NCI-H460 (cell line): ENCODE measurements around the gene SIK3. TPM values are rescaled to one million over a fixed set of nuclear protein-coding genes. Genes with fewer than 3 reads are reported as not detected.
"Not testable (repeated sequence)": the region's sequence is repeated elsewhere in the genome, so short reads cannot be mapped to it uniquely, and the experiment has no call there.

Experiments
- DNase-seq: peaks from one replicate; pipeline ENCODE4 v3.0.0-alpha.2; 2016; ENCODE audit warnings: low read depth; ENCODE audit errors: extremely low read depth
- polyA plus RNA-seq: library from polyadenylated mRNA; depleted of rRNA; stranded (reverse); fragments of >200 nt; gene quantifications from 2 replicates; pipeline ENCODE4 v1.2.3, GENCODE V29; 2014; cell fraction: nucleus; rRNA removed
- total RNA-seq: library from RNA; depleted of rRNA; stranded (reverse); fragments of >200 nt; shearing (Covaris generic); gene quantifications from 2 replicates; pipeline ENCODE4 v1.2.3, GENCODE V29; 2014; rRNA removed

Gene SIK3
- 7.0 and 7.6 TPM in 2 replicates for total RNA-seq
- polyA plus RNA-seq = 4.5 and 11.9 TPM in 2 replicates

- peak; percentile 85 for DNase-seq
Observed at GRCh38 chr11:117098269-117099232, at the start of gene SIK3. TSS of gene SIK3 (minus strand) at chr11:117098428. CDS start at chr11:117098415, 13 bp downstream.

- no peak for DNase-seq
Observed at GRCh38 chr11:117146521-117146920, 48.3 kb upstream of the SIK3 start.

GRCh38 chr11:117145393-117145761 is 47.1 kb upstream of the SIK3 start:
- no peak for DNase-seq

- DNase-seq = peak; percentile 6
Observed at GRCh38 chr11:117144477-117145392, 46.5 kb upstream of the SIK3 start.

- peak; percentile 90 for DNase-seq
Observed at GRCh38 chr11:117143871-117144476, 45.7 kb upstream of the SIK3 start, which contains the start of gene PAFAH1B2. TSS of gene PAFAH1B2 (plus strand) at chr11:117144287. CDS start at chr11:117152448, 8,161 bp downstream.

GRCh38 chr11:117143390-117143789 is 45.2 kb upstream of the SIK3 start:
- DNase-seq = peak; percentile 16

- DNase-seq = not testable (repeated sequence)
Observed at GRCh38 chr11:117137223-117138086, 39.2 kb upstream of the SIK3 start.

GRCh38 chr11:117134979-117135378 is 36.8 kb upstream of the SIK3 start:
- DNase-seq = not testable (repeated sequence)

GRCh38 chr11:117134431-117134830 is 36.2 kb upstream of the SIK3 start:
- no peak for DNase-seq

GRCh38 chr11:117130879-117131278 is 32.7 kb upstream of the SIK3 start:
- no peak for DNase-seq

- not testable (repeated sequence) for DNase-seq
Observed at GRCh38 chr11:117130396-117130795, 32.2 kb upstream of the SIK3 start.

GRCh38 chr11:117128289-117128688 is 30.1 kb upstream of the SIK3 start:
- DNase-seq = no peak

GRCh38 chr11:117127171-117127901 is 29.1 kb upstream of the SIK3 start:
- no peak for DNase-seq

- DNase-seq = no peak
Observed at GRCh38 chr11:117126223-117126965, 28.2 kb upstream of the SIK3 start.

- no peak for DNase-seq
Observed at GRCh38 chr11:117122556-117122955, 24.3 kb upstream of the SIK3 start.

GRCh38 chr11:117121176-117121575 is 22.9 kb upstream of the SIK3 start:
- DNase-seq = no peak

GRCh38 chr11:117117681-117118080 is 19.5 kb upstream of the SIK3 start:
- DNase-seq = no peak

GRCh38 chr11:117112939-117113338 is 14.7 kb upstream of the SIK3 start:
- DNase-seq = not testable (repeated sequence)
